WTC11 (cell line): ENCODE measurements around the gene MAN1B1. TPM values are rescaled to one million over a fixed set of nuclear protein-coding genes. Genes with fewer than 3 reads are reported as not detected.
"Not testable (repeated sequence)": the region's sequence is repeated elsewhere in the genome, so short reads cannot be mapped to it uniquely, and the experiment has no call there.

Experiments
- ATAC-seq: fragments of 200-7000 bp; cut with Tn5 transposase; 2 replicates; pipeline ENCODE4 v1.10.0; 2021; ENCODE audit warnings: mild to moderate bottlenecking, moderate library complexity
- CTCF ChIA-PET: fragments of 300-600 bp; sonication (Branson Sonifier 250); formaldehyde crosslinking; loops from one replicate; lab custom pipeline; 2021; ENCODE audit warnings: antibody characterized with exemption; lab: Charles Lee
- POLR2A ChIA-PET: fragments of 350-600 bp; sonication (Branson Sonifier 250); formaldehyde crosslinking; loops from one replicate; lab custom pipeline; 2021; ENCODE audit warnings: antibody characterized with exemption; lab: Charles Lee
- DNase-seq: peaks from one replicate; pipeline ENCODE4 v3.0.0; 2021; ENCODE audit warnings: low spot score
- H3K27ac Mint-ChIP-seq: 2 replicates; pipeline ENCODE4 v1.8.0; 2021; ENCODE audit warnings: mixed read lengths
- H3K27me3 Mint-ChIP-seq: 2 replicates; pipeline ENCODE4 v1.8.0; 2021; ENCODE audit warnings: low read depth, mild to moderate bottlenecking, moderate library complexity, mixed read lengths
- H3K36me3 Mint-ChIP-seq: 2 replicates; pipeline ENCODE4 v1.8.0; 2021; ENCODE audit warnings: mixed read lengths
- H3K4me1 Mint-ChIP-seq: 2 replicates; pipeline ENCODE4 v1.8.0; 2022; ENCODE audit warnings: mixed read lengths
- H3K4me3 Mint-ChIP-seq: 2 replicates; pipeline ENCODE4 v1.8.0; 2021; ENCODE audit warnings: mild to moderate bottlenecking, moderate library complexity, mixed read lengths
- H3K9me3 Mint-ChIP-seq: 2 replicates; pipeline ENCODE4 v1.8.0; 2021; ENCODE audit warnings: mixed read lengths
- ATF1 ChIP-seq: sonication (generic); formaldehyde crosslinking; IDR thresholded peaks from 2 replicates; pipeline ENCODE4 v1.8.1; 2023; ENCODE audit warnings: mild to moderate bottlenecking, moderate library complexity, missing genetic modification reagents
- ATF3 ChIP-seq: sonication (generic); formaldehyde crosslinking; conservative IDR thresholded peaks from 2 replicates; pipeline ENCODE4 v1.8.1; 2022; ENCODE audit warnings: mild to moderate bottlenecking, missing genetic modification reagents
- CTCF ChIP-seq: fragments of 200-600 bp; IDR thresholded peaks from 2 replicates; pipeline ENCODE4 v1.8.0; 2022; ENCODE audit warnings: antibody characterized with exemption
- ESRRA ChIP-seq: sonication (generic); formaldehyde crosslinking; IDR thresholded peaks from 2 replicates; pipeline ENCODE4 v1.8.1; 2022; ENCODE audit warnings: mild to moderate bottlenecking, missing genetic modification reagents, borderline replicate concordance
- FOXP4 ChIP-seq: sonication (generic); formaldehyde crosslinking; IDR thresholded peaks from 2 replicates; pipeline ENCODE4 v1.8.0; 2022; ENCODE audit warnings: mild to moderate bottlenecking, missing genetic modification reagents
- HMGXB4 ChIP-seq: sonication (generic); formaldehyde crosslinking; IDR thresholded peaks from 2 replicates; pipeline ENCODE4 v1.8.1; 2023; ENCODE audit warnings: mild to moderate bottlenecking, moderate library complexity, missing genetic modification reagents
- IRF2 ChIP-seq: sonication (generic); formaldehyde crosslinking; IDR thresholded peaks from 2 replicates; pipeline ENCODE4 v1.8.0; 2022; ENCODE audit warnings: low read depth, missing genetic modification reagents, borderline replicate concordance
- JAZF1 ChIP-seq: fragments of 250-450 bp; sonication (Bioruptor Pico); IDR thresholded peaks from 2 replicates; pipeline ENCODE4 v1.9.0; 2021; ENCODE audit warnings: moderate library complexity, mild to moderate bottlenecking, inconsistent platforms
- SOX15 ChIP-seq: fragments of 250-450 bp; sonication (Bioruptor Pico); IDR thresholded peaks from 2 replicates; pipeline ENCODE4 v1.9.0; 2021; ENCODE audit warnings: mild to moderate bottlenecking
- USF1 ChIP-seq: sonication (generic); formaldehyde crosslinking; IDR thresholded peaks from 2 replicates; pipeline ENCODE4 v1.8.0; 2022; ENCODE audit warnings: mild to moderate bottlenecking, missing genetic modification reagents
- ZBTB21 ChIP-seq: sonication (generic); formaldehyde crosslinking; IDR thresholded peaks from 2 replicates; pipeline ENCODE4 v1.8.1; 2023; ENCODE audit warnings: mild to moderate bottlenecking, missing genetic modification reagents, borderline replicate concordance
- ZMAT4 ChIP-seq: fragments of 250-450 bp; sonication (Bioruptor Pico); IDR thresholded peaks from 2 replicates; pipeline ENCODE4 v1.9.0; 2021; ENCODE audit warnings: mild to moderate bottlenecking
- total RNA-seq: library from RNA; stranded (reverse); gene quantifications from 3 replicates; pipeline ENCODE4 v1.2.3, GENCODE V29; 2021

The MAN1B1 gene
- total RNA-seq, 1 experiment from 2014 or later: 57.1 TPM

- TF ChIP-seq ATF1 (no peak), ZMAT4 (no peak), HMGXB4 (CRISPR knock-in tag) (no peak), CTCF (no peak), ZBTB21 (no peak), USF1 (CRISPR knock-in tag) (no peak), JAZF1 (no peak), SOX15 (no peak)
Observed at GRCh38 chr9:137116728-137117127, 29.9 kb downstream of the MAN1B1 start (continued).

- peaks cover 8% of the 10 kb centered on the region for H3K9me3 Mint-ChIP-seq
- H3K36me3 Mint-ChIP-seq: no peaks in the 10 kb centered on the region
- TF ChIP-seq IRF2 (CRISPR knock-in tag) (no peak), ZBTB21 (no peak), ATF3 (CRISPR knock-in tag) (no peak), ESRRA (CRISPR knock-in tag) (0 out of 2 replicates have a peak, but pooled peaks have one; percentile 20), FOXP4 (no peak)
- H3K27me3 Mint-ChIP-seq: peaks cover 29% of the 10 kb centered on the region
- ATAC-seq (no peak), DNase-seq (no peak)
- ChIA-PET CTCF (interaction anchor here (1.1 to 2.2 kb wide), 4 partner anchors 12 to 119 kb away, joined by 3 to 12 read pairs (median 4); no protein-coding TSS in a partner anchor), POLR2A (no interaction called here)
- no peak overlapping the region for H3K4me3 Mint-ChIP-seq
- H3K4me1 Mint-ChIP-seq: no peaks in the 10 kb centered on the region
- no peak overlapping the region for H3K27ac Mint-ChIP-seq
Observed at GRCh38 chr9:137117269-137117731, 30.5 kb downstream of the MAN1B1 start.

GRCh38 chr9:137118092-137118603 lies 31.4 kb downstream of the MAN1B1 start:
- H3K4me1 Mint-ChIP-seq, H3K9me3 Mint-ChIP-seq, ATAC-seq, H3K36me3 Mint-ChIP-seq, H3K27ac Mint-ChIP-seq, H3K4me3 Mint-ChIP-seq, DNase-seq: not testable (repeated sequence)
- CTCF ChIA-PET: interaction anchor here (0.6 to 2.2 kb wide), 10 partner anchors 12 to 168 kb away, joined by 3 to 12 read pairs (median 4); partner anchors contain the start of gene RNF224
- peaks cover 25% of the 10 kb centered on the region for H3K27me3 Mint-ChIP-seq
- POLR2A ChIA-PET: interaction anchor here (0.7 kb wide), 2 partner anchors 108 to 165 kb away, joined by 3 read pairs; no protein-coding TSS in a partner anchor

- POLR2A ChIA-PET, H3K27me3 Mint-ChIP-seq, H3K27ac Mint-ChIP-seq, H3K4me3 Mint-ChIP-seq, DNase-seq, ATAC-seq, H3K9me3 Mint-ChIP-seq, H3K4me1 Mint-ChIP-seq, H3K36me3 Mint-ChIP-seq: not testable (repeated sequence)
- CTCF ChIA-PET: interaction anchor here (1.0 to 2.6 kb wide), 3 partner anchors 16 to 70 kb away, joined by 4 to 14 read pairs (median 4); no protein-coding TSS in a partner anchor
Observed at GRCh38 chr9:137121927-137122795, 35.4 kb downstream of the MAN1B1 start.

GRCh38 chr9:137122796-137123467 lies 36.1 kb downstream of the MAN1B1 start:
- CTCF ChIA-PET: interaction anchor here (1.0 to 2.6 kb wide), 4 partner anchors 15 to 113 kb away, joined by 4 to 14 read pairs (median 4); no protein-coding TSS in a partner anchor
- POLR2A ChIA-PET, H3K4me3 Mint-ChIP-seq, DNase-seq, H3K9me3 Mint-ChIP-seq, H3K4me1 Mint-ChIP-seq, H3K36me3 Mint-ChIP-seq, H3K27me3 Mint-ChIP-seq, ATAC-seq, H3K27ac Mint-ChIP-seq: not testable (repeated sequence)
